ENCODE data around the gene THSD4.
"Not testable (repeated sequence)": the region's sequence is repeated elsewhere in the genome, so short reads cannot be mapped to it uniquely, and the experiment has no call there.

Gene THSD4

GRCh38 chr15:71194286-71194685 is 79.0 kb downstream of the THSD4 start:
- no peak for DNase-seq

GRCh38 chr15:71195242-71195641 is 80.0 kb downstream of the THSD4 start:
- no peak for DNase-seq

- DNase-seq = no peak
These were observed 82.3 kb downstream of the THSD4 start for GRCh38 chr15:71197620-71198019.

GRCh38 chr15:71198846-71199245 is 83.6 kb downstream of the THSD4 start:
- no peak for DNase-seq

GRCh38 chr15:71199384-71200351 is 84.4 kb downstream of the THSD4 start:
- no peak for DNase-seq

- DNase-seq = no peak
These were observed 86.2 kb downstream of the THSD4 start for GRCh38 chr15:71201477-71201876.

- no peak for DNase-seq
These were observed 87.4 kb downstream of the THSD4 start for GRCh38 chr15:71202712-71203111.

GRCh38 chr15:71203586-71204474 is 88.6 kb downstream of the THSD4 start:
- no peak for DNase-seq

- DNase-seq = no peak
These were observed 91.9 kb downstream of the THSD4 start for GRCh38 chr15:71207141-71207540.

- no peak for DNase-seq
These were observed 96.9 kb downstream of the THSD4 start for GRCh38 chr15:71212146-71212545.

- DNase-seq = not testable (repeated sequence)
These were observed 98.7 kb downstream of the THSD4 start for GRCh38 chr15:71213943-71214342.

GRCh38 chr15:71215126-71215894 is 100.0 kb downstream of the THSD4 start:
- DNase-seq = no peak

GRCh38 chr15:71218272-71218805 is 103.1 kb downstream of the THSD4 start:
- no peak for DNase-seq

- no peak for DNase-seq
These were observed 103.8 kb downstream of the THSD4 start for GRCh38 chr15:71219101-71219500.

- DNase-seq = no peak
These were observed 104.4 kb downstream of the THSD4 start for GRCh38 chr15:71219645-71220044.

GRCh38 chr15:71220828-71221227 is 105.6 kb downstream of the THSD4 start:
- no peak for DNase-seq

- DNase-seq = no peak
These were observed 106.1 kb downstream of the THSD4 start for GRCh38 chr15:71221417-71221816.

GRCh38 chr15:71223516-71223915 is 108.2 kb downstream of the THSD4 start:
- no peak for DNase-seq

GRCh38 chr15:71224024-71224423 is 108.8 kb downstream of the THSD4 start:
- DNase-seq = no peak

- no peak for DNase-seq
These were observed 110.6 kb downstream of the THSD4 start for GRCh38 chr15:71225851-71226250.

GRCh38 chr15:71226536-71227455 is 111.5 kb downstream of the THSD4 start:
- no peak for DNase-seq
